ENCODE data around the gene KCTD21.

DNA sequence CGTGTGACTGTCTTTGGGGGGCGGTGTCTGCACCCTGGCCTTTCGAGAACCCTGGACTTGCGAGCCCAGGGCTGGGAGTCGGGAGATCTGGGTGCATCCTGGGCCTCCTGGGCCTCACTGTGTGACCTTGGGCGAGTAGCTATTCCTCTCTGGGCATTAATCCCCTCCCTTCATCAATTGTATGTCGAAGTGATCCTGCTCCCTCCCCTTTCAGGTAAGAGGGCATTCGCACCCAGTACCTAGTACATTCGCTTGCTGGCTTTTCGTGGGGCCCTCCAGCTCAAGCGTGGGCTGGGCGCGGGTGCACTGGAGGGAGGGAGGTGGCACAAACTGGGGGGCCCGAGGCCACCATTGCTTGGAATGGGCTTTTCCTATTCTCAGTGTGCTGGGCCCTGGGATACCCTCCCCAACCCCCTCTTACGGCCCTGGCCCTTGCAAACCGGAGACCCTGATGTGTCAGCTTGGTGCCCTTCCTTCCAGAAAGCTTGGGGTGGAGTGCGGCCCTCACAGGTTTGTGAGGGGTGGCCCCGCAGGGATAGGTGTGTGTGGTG lies 823 bp upstream of the KCTD21 start:
- TF ChIP-seq SIN3A (IDR thresholded peaks at IDR 0.05; ENCODE audit: borderline replicate concordance, insufficient read depth, low read length) (no peak), POLR2AphosphoS5 (IDR thresholded peaks at IDR 0.05; ENCODE audit: low read depth, low read length) (no peak), TAF1 (IDR thresholded peaks at IDR 0.05; ENCODE audit: borderline replicate concordance, insufficient read depth, low read length) (no peak), FOXP2 (optimal IDR thresholded peaks at IDR 0.05; ENCODE audit: borderline replicate concordance, extremely low read depth, extremely low read length, insufficient read depth) (no peak)
- TF ChIP-seq, protein P1, sequence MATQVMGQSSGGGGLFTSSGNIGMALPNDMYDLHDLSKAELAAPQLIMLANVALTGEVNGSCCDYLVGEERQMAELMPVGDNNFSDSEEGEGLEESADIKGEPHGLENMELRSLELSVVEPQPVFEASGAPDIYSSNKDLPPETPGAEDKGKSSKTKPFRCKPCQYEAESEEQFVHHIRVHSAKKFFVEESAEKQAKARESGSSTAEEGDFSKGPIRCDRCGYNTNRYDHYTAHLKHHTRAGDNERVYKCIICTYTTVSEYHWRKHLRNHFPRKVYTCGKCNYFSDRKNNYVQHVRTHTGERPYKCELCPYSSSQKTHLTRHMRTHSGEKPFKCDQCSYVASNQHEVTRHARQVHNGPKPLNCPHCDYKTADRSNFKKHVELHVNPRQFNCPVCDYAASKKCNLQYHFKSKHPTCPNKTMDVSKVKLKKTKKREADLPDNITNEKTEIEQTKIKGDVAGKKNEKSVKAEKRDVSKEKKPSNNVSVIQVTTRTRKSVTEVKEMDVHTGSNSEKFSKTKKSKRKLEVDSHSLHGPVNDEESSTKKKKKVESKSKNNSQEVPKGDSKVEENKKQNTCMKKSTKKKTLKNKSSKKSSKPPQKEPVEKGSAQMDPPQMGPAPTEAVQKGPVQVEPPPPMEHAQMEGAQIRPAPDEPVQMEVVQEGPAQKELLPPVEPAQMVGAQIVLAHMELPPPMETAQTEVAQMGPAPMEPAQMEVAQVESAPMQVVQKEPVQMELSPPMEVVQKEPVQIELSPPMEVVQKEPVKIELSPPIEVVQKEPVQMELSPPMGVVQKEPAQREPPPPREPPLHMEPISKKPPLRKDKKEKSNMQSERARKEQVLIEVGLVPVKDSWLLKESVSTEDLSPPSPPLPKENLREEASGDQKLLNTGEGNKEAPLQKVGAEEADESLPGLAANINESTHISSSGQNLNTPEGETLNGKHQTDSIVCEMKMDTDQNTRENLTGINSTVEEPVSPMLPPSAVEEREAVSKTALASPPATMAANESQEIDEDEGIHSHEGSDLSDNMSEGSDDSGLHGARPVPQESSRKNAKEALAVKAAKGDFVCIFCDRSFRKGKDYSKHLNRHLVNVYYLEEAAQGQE (IDR thresholded peaks at IDR 0.05; ENCODE audit: insufficient read depth in 1 of 2, low read depth in 2 of 2, low read length in 2 of 2): 0 out of 4 replicates have a peak, but pooled peaks of 1 of the 2 experiments have one; percentile 5
